H9 (cell line): ENCODE results near the gene GDI1. TPM values are rescaled to one million over a fixed set of nuclear protein-coding genes. Genes with fewer than 3 reads are reported as not detected.

Experiments used
- DNase-seq: peaks from one replicate; pipeline ENCODE4 v3.0.0-alpha.2; 2017
- H2AFZ ChIP-seq: one replicate; pipeline ENCODE4 v1.6.1; 2013; ENCODE audit warnings: mild to moderate bottlenecking, low read length, control low read depth, moderate library complexity
- H2AK5ac ChIP-seq: 2 replicates; pipeline ENCODE4 v1.6.1; 2013; ENCODE audit warnings: low read length, control low read depth, mixed read lengths; ENCODE audit not compliant: insufficient read length
- H2BK120ac ChIP-seq: one replicate; pipeline ENCODE4 v1.6.1; 2013; ENCODE audit warnings: low read depth, mild to moderate bottlenecking, low read length, control low read depth, inconsistent platforms; ENCODE audit not compliant: poor library complexity, severe bottlenecking
- H2BK12ac ChIP-seq: 2 replicates; pipeline ENCODE4 v1.6.1; 2013; ENCODE audit warnings: low read length, control low read depth, mixed read lengths, low read depth; ENCODE audit not compliant: insufficient read length
- H2BK15ac ChIP-seq: 2 replicates; pipeline ENCODE4 v1.6.1; 2013; ENCODE audit warnings: low read depth, low read length, control low read depth
- H2BK20ac ChIP-seq: one replicate; pipeline ENCODE4 v1.6.1; 2013; ENCODE audit warnings: low read depth, mild to moderate bottlenecking, low read length, control low read depth, inconsistent platforms; ENCODE audit not compliant: poor library complexity, severe bottlenecking
- H2BK5ac ChIP-seq: 2 replicates; pipeline ENCODE4 v1.6.1; 2013; ENCODE audit warnings: low read length, control low read depth, mixed read lengths; ENCODE audit not compliant: insufficient read length
- H3K14ac ChIP-seq: 2 replicates; pipeline ENCODE4 v1.6.1; 2013; ENCODE audit warnings: low read length, control low read depth; ENCODE audit not compliant: insufficient read depth
- H3K18ac ChIP-seq: 2 replicates; pipeline ENCODE4 v1.6.1; 2013; ENCODE audit warnings: low read depth, mild to moderate bottlenecking, mixed read lengths, low read length, control low read depth; ENCODE audit not compliant: insufficient read length
- H3K23ac ChIP-seq: 2 replicates; pipeline ENCODE4 v1.6.1; 2013; ENCODE audit warnings: low read length, control low read depth, mixed read lengths, low read depth; ENCODE audit not compliant: insufficient read length
- H3K23me2 ChIP-seq: 2 replicates; pipeline ENCODE4 v1.6.1; 2013; ENCODE audit warnings: low read depth, mild to moderate bottlenecking, mixed read lengths, low read length, control low read depth; ENCODE audit not compliant: insufficient read length, poor library complexity, severe bottlenecking
- H3K27ac ChIP-seq: 2 replicates; pipeline ENCODE4 v1.5.1; 2013; ENCODE audit warnings: low read length, control low read depth, mixed read lengths, low read depth; ENCODE audit not compliant: insufficient read length
- H3K27me3 ChIP-seq: 2 replicates; pipeline ENCODE4 v1.6.1; 2013; ENCODE audit warnings: low read length, control low read depth, inconsistent platforms; ENCODE audit not compliant: insufficient read depth
- H3K4ac ChIP-seq: 2 replicates; pipeline ENCODE4 v1.6.1; 2013; ENCODE audit warnings: low read depth, mild to moderate bottlenecking, control low read depth, inconsistent platforms, low read length, moderate library complexity
- H3K4me1 ChIP-seq: 2 replicates; pipeline ENCODE4 v1.6.1; 2013; ENCODE audit warnings: low read length, control low read depth, inconsistent platforms; ENCODE audit not compliant: insufficient read depth
- H3K4me2 ChIP-seq: 2 replicates; pipeline ENCODE4 v1.6.1; 2013; ENCODE audit warnings: low read length, control low read depth, mixed read lengths; ENCODE audit not compliant: insufficient read length, insufficient read depth
- H3K56ac ChIP-seq: 2 replicates; pipeline ENCODE4 v1.6.1; 2013; ENCODE audit warnings: low read depth, mild to moderate bottlenecking, mixed read lengths, low read length, control low read depth; ENCODE audit not compliant: insufficient read length
- H3K79me1 ChIP-seq: 2 replicates; pipeline ENCODE4 v1.6.1; 2013; ENCODE audit warnings: low read depth, mild to moderate bottlenecking, moderate library complexity, low read length, control low read depth, inconsistent platforms; ENCODE audit not compliant: insufficient read depth, poor library complexity, severe bottlenecking
- H3K79me2 ChIP-seq: 2 replicates; pipeline ENCODE4 v1.6.1; 2013; ENCODE audit warnings: low read length, control low read depth, inconsistent platforms; ENCODE audit not compliant: insufficient read depth
- H3K9ac ChIP-seq: 2 replicates; pipeline ENCODE4 v1.6.1; 2013; ENCODE audit warnings: low read length, control low read depth, mixed read lengths; ENCODE audit not compliant: insufficient read length; ENCODE audit errors: extremely low read depth
- H3K9me3 ChIP-seq: one replicate; pipeline ENCODE4 v1.6.1; 2013; ENCODE audit warnings: low read depth, low read length, inconsistent platforms; ENCODE audit not compliant: control insufficient read depth
- H3T11ph ChIP-seq: one replicate; pipeline ENCODE4 v1.6.1; 2013; ENCODE audit warnings: mild to moderate bottlenecking, low read length, control low read depth, inconsistent platforms
- H4K20me1 ChIP-seq: one replicate; pipeline ENCODE4 v1.6.1; 2013; ENCODE audit not compliant: control insufficient read depth, insufficient read length, insufficient read depth
- H4K5ac ChIP-seq: 2 replicates; pipeline ENCODE4 v1.6.1; 2013; ENCODE audit warnings: low read depth, mild to moderate bottlenecking, mixed read lengths, low read length, control low read depth; ENCODE audit not compliant: insufficient read length
- H4K8ac ChIP-seq: replicated peaks from 2 replicates; pipeline ENCODE4 v1.6.1; 2013; ENCODE audit warnings: low read length, control low read depth, mixed read lengths, low read depth; ENCODE audit not compliant: insufficient read length
- H4K91ac ChIP-seq: 2 replicates; pipeline ENCODE4 v1.6.1; 2013; ENCODE audit warnings: low read depth, mild to moderate bottlenecking, moderate library complexity, mixed read lengths, low read length, control low read depth; ENCODE audit not compliant: insufficient read length
- H3K27ac Mint-ChIP-seq, 3 experiments: 2 replicates in 2 of 3; 3 replicates in 1 of 3; pipeline ENCODE4 v1.8.0; 2020 to 2021; ENCODE audit warnings: mixed read lengths in 3 of 3, mild to moderate bottlenecking in 1 of 3, moderate library complexity in 1 of 3
- H3K27me3 Mint-ChIP-seq: 2 replicates; pipeline ENCODE4 v1.8.0; 2021; ENCODE audit warnings: low read depth, mild to moderate bottlenecking, moderate library complexity, mixed read lengths
- H3K36me3 Mint-ChIP-seq, 3 experiments: 2 replicates in 2 of 3; 3 replicates in 1 of 3; pipeline ENCODE4 v1.8.0; 2020 to 2021; ENCODE audit warnings: low read depth in 3 of 3, mixed read lengths in 3 of 3; ENCODE audit not compliant: insufficient read depth in 1 of 3
- H3K4me1 Mint-ChIP-seq, 2 experiments: 2 replicates each; pipeline ENCODE4 v1.8.0; 2020; ENCODE audit warnings: mixed read lengths in 2 of 2
- H3K4me3 Mint-ChIP-seq, 2 experiments: 2 replicates in 1 of 2; 3 replicates in 1 of 2; pipeline ENCODE4 v1.8.0; 2020 to 2021; ENCODE audit warnings: mild to moderate bottlenecking in 2 of 2, mixed read lengths in 2 of 2, moderate library complexity in 1 of 2
- H3K9me3 Mint-ChIP-seq, 2 experiments: 2 replicates in 1 of 2; 3 replicates in 1 of 2; pipeline ENCODE4 v1.8.0; 2020; ENCODE audit warnings: mild to moderate bottlenecking in 2 of 2, mixed read lengths in 2 of 2, moderate library complexity in 1 of 2
- CTCF ChIP-seq: fragments of 200-600 bp; sonication (generic); conservative IDR thresholded peaks from 3 replicates; pipeline ENCODE4 v1.8.0; 2021; ENCODE audit warnings: antibody characterized with exemption, mild to moderate bottlenecking
- WGBS: extraction: QIAGEN DNeasy Blood & Tissue Kit; methylation state at CpG from one replicate; pipeline ENCODE4 v1.1.7; 2013; ENCODE audit warnings: missing lambda C conversion rate, low lambda C conversion rate, mixed read lengths; ENCODE audit not compliant: insufficient read length; ENCODE audit errors: extremely low coverage; 5-methylcytosine and 5-hydroxymethylcytosine counted together
- total RNA-seq: library from RNA; stranded (reverse); gene quantifications from 2 replicates; pipeline ENCODE4 v1.2.1, GENCODE V29; 2021

GDI1 gene
- total RNA-seq, 1 experiment from 2014 or later, result 111 TPM

GRCh38 chrX:154459832-154460231 is 22.9 kb downstream of the GDI1 start:
- no peaks in the 10 kb centered on the region; the same call in 1 of the 2 replicates for H3K27me3 ChIP-seq
- H3K9me3 Mint-ChIP-seq, result peaks cover 51 to 78% of the 10 kb centered on the region in 2 experiments
- H3K56ac ChIP-seq, result no peak overlapping the region
- H3K9me3 ChIP-seq, result peaks cover 18% of the 10 kb centered on the region
- no peak overlapping the region for H4K91ac ChIP-seq
- no peak overlapping the region for H3K27ac Mint-ChIP-seq
- no peak overlapping the region for H2BK5ac ChIP-seq
- no peak for TF ChIP-seq CTCF
- no peak overlapping the region for H2BK12ac ChIP-seq
- no peaks in the 10 kb centered on the region for H3K4me1 ChIP-seq
- H3K4me3 Mint-ChIP-seq, result peak overlapping the region in 1 of 2 experiments; percentile 57; a peak in 1 of 5 replicates
- no peak overlapping the region for H3K4me2 ChIP-seq
- no peak overlapping the region for H3T11ph ChIP-seq
- H3K23me2 ChIP-seq, result peaks cover 8% of the 10 kb centered on the region
- peaks cover 20% of the 10 kb centered on the region for H3K27me3 Mint-ChIP-seq
- no CpG with 5 or more reads among the region's 14 CpGs for WGBS
- no peak overlapping the region for H2BK15ac ChIP-seq
- no peak for DNase-seq
- H3K18ac ChIP-seq, result no peak overlapping the region
- no peak overlapping the region for H4K5ac ChIP-seq
- H2BK20ac ChIP-seq, result no peak overlapping the region
- no peaks in the 10 kb centered on the region for H3K79me1 ChIP-seq
- H3K14ac ChIP-seq, result no peak overlapping the region
- no peak overlapping the region for H2BK120ac ChIP-seq
- H3K79me2 ChIP-seq, result no peaks in the 10 kb centered on the region
- H3K27ac ChIP-seq, result no peak overlapping the region
- H3K36me3 Mint-ChIP-seq, result peaks cover 20 to 30% (median 20%) of the 10 kb centered on the region in 3 experiments
- H2AK5ac ChIP-seq, result no peak overlapping the region
- no peaks in the 10 kb centered on the region for H4K20me1 ChIP-seq
- H3K4ac ChIP-seq, result no peak overlapping the region
- H2AFZ ChIP-seq, result no peak overlapping the region
- H3K9ac ChIP-seq, result no peak overlapping the region
- no peak overlapping the region for H4K8ac ChIP-seq
- H3K4me1 Mint-ChIP-seq, result peaks cover 0 to 7% of the 10 kb centered on the region in 2 experiments; a peak in 1 of 4 replicates
- no peak overlapping the region for H3K23ac ChIP-seq
